GM12865 (cell line): ENCODE data around the gene CD74.

Experiments used
- DNase-seq: peaks from one replicate; pipeline ENCODE4 v3.0.0; 2010; ENCODE audit warnings: low read depth
- H3K4me3 ChIP-seq: 2 replicates; pipeline ENCODE4 v1.5.1; 2011; ENCODE audit warnings: mild to moderate bottlenecking, low read depth, low read length, control low read depth
- CTCF ChIP-seq: IDR thresholded peaks from 2 replicates; pipeline ENCODE4 v1.5.1; 2011; ENCODE audit warnings: low read length, control low read depth, low read depth, inconsistent platforms; ENCODE audit not compliant: insufficient read depth; ENCODE audit errors: missing control alignments

Gene CD74

GRCh38 chr5:150376799-150377771 lies 35.6 kb downstream of the CD74 start:
- no peak for DNase-seq
- H3K4me3 ChIP-seq: no peak overlapping the region
- no peak for TF ChIP-seq CTCF

- DNase-seq: no peak
- TF ChIP-seq CTCF: no peak
- H3K4me3 ChIP-seq: no peak overlapping the region
Observed at GRCh38 chr5:150374651-150375050, 38.1 kb downstream of the CD74 start.

DNA sequence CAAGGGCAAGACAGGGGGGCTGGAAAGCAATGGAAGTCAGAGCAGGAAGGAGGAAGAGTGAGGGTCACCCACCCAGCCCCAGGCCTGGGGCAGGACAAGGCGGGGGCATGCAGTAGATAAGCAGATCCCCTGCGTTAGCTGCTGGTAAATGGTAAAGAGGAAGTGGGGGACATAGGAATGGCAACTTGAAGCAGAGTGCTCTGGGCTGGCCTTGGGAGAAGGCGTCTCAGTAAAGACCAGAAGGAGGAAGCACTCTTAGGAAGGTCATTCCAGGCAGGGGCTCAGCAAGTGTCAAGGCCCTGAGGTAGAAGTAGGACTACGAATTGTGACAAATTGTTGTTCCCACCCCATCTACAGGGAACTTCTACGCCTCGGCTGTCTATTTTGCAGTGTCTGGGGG lies 40.1 kb downstream of the CD74 start:
- no peak for TF ChIP-seq CTCF
- DNase-seq: no peak

DNA sequence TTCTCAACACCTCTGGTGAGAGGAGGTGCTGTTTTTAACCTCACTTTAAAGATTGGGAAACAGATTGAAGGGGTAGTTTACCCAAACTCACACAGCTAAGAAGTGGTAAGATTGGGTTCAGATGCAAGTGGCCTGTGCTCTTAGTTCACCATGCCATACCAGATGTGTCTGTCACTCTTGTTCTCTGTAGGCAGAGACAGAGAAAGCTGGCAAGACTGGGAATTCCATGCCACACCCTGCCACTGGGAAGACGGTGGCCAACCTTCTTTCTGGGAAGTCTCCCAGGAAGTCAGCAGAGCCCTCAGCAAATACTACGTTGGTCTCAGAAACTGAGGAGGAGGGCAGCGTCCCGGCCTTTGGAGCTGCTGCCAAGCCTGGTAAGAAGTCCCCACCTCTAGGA lies 44.2 kb downstream of the CD74 start:
- DNase-seq: no peak
- TF ChIP-seq CTCF: no peak
- H3K4me3 ChIP-seq: no peak overlapping the region

More for the DNA sequence above, 40.1 kb downstream of the CD74 start:
- no peak overlapping the region for H3K4me3 ChIP-seq

DNA sequence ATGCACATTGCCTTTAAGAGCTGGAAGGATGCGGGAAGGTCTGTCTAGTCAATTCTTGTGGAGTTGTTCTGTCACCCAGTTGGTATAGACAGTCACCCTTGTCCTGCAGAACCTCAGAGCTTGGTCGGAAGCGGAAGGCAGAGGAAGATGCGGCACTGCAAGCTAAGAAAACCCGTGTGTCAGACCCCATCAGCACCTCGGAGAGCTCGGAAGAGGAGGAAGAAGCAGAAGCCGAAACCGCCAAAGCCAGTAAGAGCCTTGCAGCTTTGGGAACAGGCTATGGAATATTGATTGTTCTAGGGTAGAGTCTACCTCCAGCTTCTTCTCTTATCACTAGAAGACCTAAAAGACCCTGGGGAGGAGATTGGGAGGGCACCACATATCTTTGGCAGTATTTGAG lies 48.7 kb downstream of the CD74 start:
- TF ChIP-seq CTCF: no peak
- H3K4me3 ChIP-seq: no peak overlapping the region
- DNase-seq: no peak

- TF ChIP-seq CTCF: no peak
- DNase-seq: no peak
- no peak overlapping the region for H3K4me3 ChIP-seq
Observed at GRCh38 chr5:150363185-150363584, 49.5 kb downstream of the CD74 start.
